HCT116 (cell line): Measurements from ENCODE around the gene DLG2. TPM values are rescaled to one million over a fixed set of nuclear protein-coding genes. Genes with fewer than 3 reads are reported as not detected.

Source experiments
- ATAC-seq: fragments of 200-7000 bp; cut with Tn5 transposase; 2 replicates; pipeline ENCODE4 v1.9.1; 2020; ENCODE audit warnings: mild to moderate bottlenecking, moderate library complexity
- BruUV-seq: library from RNA; stranded (reverse); fragments of 400-500 nt; replicated peaks from 2 replicates; lab custom pipeline; 2021; lab: Mats Ljungman, UMichigan
- CTCF ChIA-PET: fragments of 300-600 bp; sonication (Branson Sonifier 250); formaldehyde crosslinking; loops from one replicate; lab custom pipeline; 2021; ENCODE audit warnings: antibody characterized with exemption; lab: Charles Lee
- POLR2A ChIA-PET: fragments of 300-600, 350-600 bp; sonication (Branson Sonifier 250); formaldehyde crosslinking; loops from one replicate; lab custom pipeline; 2021; ENCODE audit warnings: antibody characterized with exemption; lab: Charles Lee
- RAD21 ChIA-PET, 2 experiments: fragments of 300-600 bp; sonication (Branson Sonifier 250); formaldehyde crosslinking; loops; one replicate each; lab custom pipeline; 2023; ENCODE audit warnings: low total read pairs in 2 of 2; ENCODE audit not compliant: uncharacterized antibody in 2 of 2, unreplicated experiment in 2 of 2, low non-redundant PET in 1 of 2; lab: Charles Lee
- DNase-seq: peaks from one replicate; pipeline ENCODE4 v3.0.0-alpha.2; 2010; ENCODE audit warnings: low read depth, low spot score
- H2AFZ ChIP-seq: fragments of 200-600 bp; shearing (Covaris generic), sonication (generic); 2 replicates; pipeline ENCODE4 v1.6.1; 2017; ENCODE audit warnings: low read depth, mixed run types, mixed read lengths, antibody characterized with exemption, low read length; ENCODE audit not compliant: poor library complexity, severe bottlenecking
- H3K27ac ChIP-seq: 2 replicates; pipeline ENCODE4 v1.5.1; 2012; ENCODE audit warnings: low read depth, low read length
- H3K27me3 ChIP-seq: fragments of 200-600 bp; sonication (generic); 2 replicates; pipeline ENCODE4 v1.6.1; 2016; ENCODE audit warnings: mixed run types, low read length, mixed read lengths; ENCODE audit not compliant: insufficient read depth
- H3K36me3 ChIP-seq, 2 experiments: fragments of 200-500 bp in 1 of 2; fragments of 200-600 bp in 1 of 2; sonication (Bioruptor generic) in 1 of 2; sonication (generic) in 1 of 2; 2 replicates each; pipeline versions ENCODE4 v1.5.1 to v1.6.1; 2014 to 2016; ENCODE audit warnings: low read length in 2 of 2, inconsistent platforms in 1 of 2, mixed read lengths in 1 of 2, mixed run types in 1 of 2; ENCODE audit not compliant: insufficient read depth in 2 of 2, control insufficient read depth in 1 of 2
- H3K4me1 ChIP-seq, 2 experiments: fragments of 200-600 bp in 1 of 2; sonication (generic) in 1 of 2; 2 replicates each; pipeline versions ENCODE4 v1.5.1 to v1.6.1; 2012 to 2017; ENCODE audit warnings: low read length in 2 of 2, inconsistent platforms in 1 of 2, mild to moderate bottlenecking in 1 of 2, mixed read lengths in 1 of 2, mixed run types in 1 of 2, moderate library complexity in 1 of 2; ENCODE audit not compliant: insufficient read depth in 2 of 2, control insufficient read depth in 1 of 2
- H3K4me2 ChIP-seq: fragments of 200-600 bp; sonication (generic); 2 replicates; pipeline ENCODE4 v1.6.1; 2017; ENCODE audit warnings: mixed run types, low read length, mixed read lengths
- H3K4me3 ChIP-seq, 2 experiments: fragments of 200-600 bp in 1 of 2; sonication (generic) in 1 of 2; replicated peaks in 1 of 2; 2 replicates each; pipeline ENCODE4 v1.5.1; 2011 to 2016; ENCODE audit warnings: low read length in 2 of 2, control low read depth in 1 of 2, low read depth in 1 of 2, mild to moderate bottlenecking in 1 of 2, mixed read lengths in 1 of 2, mixed run types in 1 of 2
- H3K79me2 ChIP-seq: fragments of 200-600 bp; sonication (generic); 2 replicates; pipeline ENCODE4 v1.6.1; 2017; ENCODE audit warnings: mild to moderate bottlenecking, mixed run types, low read length, moderate library complexity, mixed read lengths; ENCODE audit not compliant: insufficient read depth
- H3K9ac ChIP-seq: fragments of 200-600 bp; sonication (generic); 2 replicates; pipeline ENCODE4 v1.6.1; 2016; ENCODE audit warnings: low read length, mixed read lengths
- H3K9me2 ChIP-seq: fragments of 200-600 bp; sonication (generic), shearing (Covaris generic); 2 replicates; pipeline ENCODE4 v1.6.1; 2017; ENCODE audit warnings: mixed run types, mild to moderate bottlenecking, moderate library complexity; ENCODE audit not compliant: insufficient read depth
- H3K9me3 ChIP-seq, 2 experiments: fragments of 200-500 bp in 1 of 2; fragments of 200-600 bp in 1 of 2; sonication (Bioruptor generic) in 1 of 2; sonication (generic) in 1 of 2; 2 replicates each; pipeline ENCODE4 v1.6.1; 2014 to 2017; ENCODE audit warnings: low read length in 2 of 2, mixed read lengths in 2 of 2, inconsistent platforms in 1 of 2, low read depth in 1 of 2, mild to moderate bottlenecking in 1 of 2, mixed run types in 1 of 2, moderate library complexity in 1 of 2; ENCODE audit not compliant: control insufficient read depth in 1 of 2, insufficient read depth in 1 of 2
- H4K20me1 ChIP-seq: fragments of 200-600 bp; sonication (generic), shearing (Covaris generic); 2 replicates; pipeline ENCODE4 v1.6.1; 2017; ENCODE audit warnings: mixed run types, mild to moderate bottlenecking, moderate library complexity; ENCODE audit not compliant: insufficient read depth
- ATF3 ChIP-seq: IDR thresholded peaks from 2 replicates; pipeline ENCODE4 v1.6.1; 2012
- SIN3A ChIP-seq: IDR thresholded peaks from 2 replicates; pipeline ENCODE4 v1.6.1; 2012; ENCODE audit warnings: low read depth
- SRF ChIP-seq: IDR thresholded peaks from 2 replicates; pipeline ENCODE4 v1.6.1; 2012; ENCODE audit warnings: low read depth
- ZNF274 ChIP-seq: fragments of 200-500 bp; sonication (Bioruptor generic); IDR thresholded peaks from 2 replicates; pipeline ENCODE4 v1.6.1; 2014; ENCODE audit warnings: mild to moderate bottlenecking, low read depth, low read length, inconsistent platforms
- intact Hi-C: fragments of 100-400 bp; cut with micrococcal nuclease; formaldehyde crosslinking; loops from 2 replicates; pipeline ENCODE4 v1.10.0; 2022
- total RNA-seq: library from RNA; stranded (reverse); gene quantifications from one replicate; pipeline ENCODE4 v1.2.1, GENCODE V29; 2021; ENCODE audit not compliant: unreplicated experiment

Gene DLG2
- total RNA-seq, 1 experiment from 2014 or later: 2.4 TPM

DNA sequence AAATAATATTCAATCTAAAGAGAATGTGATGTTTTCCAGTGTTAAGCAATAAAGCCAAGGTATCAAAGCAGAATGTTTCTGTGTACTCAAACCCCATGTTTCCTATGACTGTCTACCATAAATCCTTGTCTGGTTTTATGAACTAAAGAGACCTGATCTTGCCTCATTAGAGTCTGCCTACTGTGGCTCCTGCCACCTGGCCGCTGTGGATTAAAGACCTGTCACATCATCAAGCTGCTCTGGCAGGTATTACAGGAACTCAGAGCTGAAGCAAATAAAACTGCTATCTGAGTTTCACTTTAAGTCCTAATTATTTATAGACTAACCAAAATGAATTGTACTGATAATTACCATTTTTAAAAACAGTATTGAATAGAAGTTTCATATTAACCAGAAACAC, 2133.2 kb downstream of the DLG2 start:
- H3K27me3 ChIP-seq: peaks cover 42% of the 10 kb centered on the region
- H3K36me3 ChIP-seq: no peaks in the 10 kb centered on the region
- DNase-seq (no peak), ATAC-seq (no peak)
- intact Hi-C loops: no loop called here
- no peaks in the 10 kb centered on the region for H3K4me1 ChIP-seq
- no peaks in the 10 kb centered on the region for H3K9me3 ChIP-seq
- H3K4me3 ChIP-seq: no peak overlapping the region
- no TSS peak for BruUV-seq
- ChIA-PET RAD21 (no interaction called here), POLR2A (no interaction called here), CTCF (no interaction called here)
- H3K9me2 ChIP-seq: no peaks in the 10 kb centered on the region
- H4K20me1 ChIP-seq: no peaks in the 10 kb centered on the region
- no peak overlapping the region for H3K4me2 ChIP-seq
- H2AFZ ChIP-seq: no peak overlapping the region
- H3K9ac ChIP-seq: no peak overlapping the region
- TF ChIP-seq SRF (no peak), ATF3 (no peak), SIN3A (no peak)
- H3K79me2 ChIP-seq: no peaks in the 10 kb centered on the region
- H3K27ac ChIP-seq: no peak overlapping the region

- ChIA-PET RAD21 (no interaction called here), POLR2A (no interaction called here), CTCF (no interaction called here)
- H2AFZ ChIP-seq: no peak overlapping the region
- H3K4me1 ChIP-seq: no peaks in the 10 kb centered on the region
- BruUV-seq: no TSS peak
- TF ChIP-seq ZNF274: no peak
- no peak overlapping the region for H3K4me2 ChIP-seq
- no peak overlapping the region for H3K9ac ChIP-seq
- no peaks in the 10 kb centered on the region for H3K9me2 ChIP-seq
- H3K36me3 ChIP-seq: no peaks in the 10 kb centered on the region
- peaks cover 48% of the 10 kb centered on the region for H3K27me3 ChIP-seq
- intact Hi-C loops: no loop called here
- H3K9me3 ChIP-seq: no peaks in the 10 kb centered on the region
- no peak overlapping the region for H3K27ac ChIP-seq
- ATAC-seq (no peak), DNase-seq (no peak)
- no peak overlapping the region for H3K4me3 ChIP-seq
- no peaks in the 10 kb centered on the region for H4K20me1 ChIP-seq
- H3K79me2 ChIP-seq: no peaks in the 10 kb centered on the region
These were observed 2134.1 kb downstream of the DLG2 start for GRCh38 chr11:83493034-83493433.
